Measurements from ENCODE around the gene CELF5.
"Not testable (repeated sequence)": the region's sequence is repeated elsewhere in the genome, so short reads cannot be mapped to it uniquely, and the experiment has no call there.

Gene CELF5

GRCh38 chr19:3210347-3211017, 14.0 kb upstream of the CELF5 start:
- no peaks in the 10 kb centered on the region for H3K9me3 ChIP-seq (ENCODE audit: low read depth, low read length)
- no peak for DNase-seq (ENCODE audit: low read depth, low spot score)
- H3K27ac ChIP-seq: no peak overlapping the region
- H3K36me3 ChIP-seq (ENCODE audit: insufficient read depth, low read length): peaks cover 22% of the 10 kb centered on the region
- peak; percentile 52; the same call in 1 of the 2 replicates for TF ChIP-seq POLR2AphosphoS5 (IDR thresholded peaks at IDR 0.05; ENCODE audit: borderline replicate concordance, low read depth, low read length)
- TF ChIP-seq FOXP2 (optimal IDR thresholded peaks at IDR 0.05; ENCODE audit: control extremely low read depth, extremely low read length, insufficient read depth): no peak
- no peak overlapping the region for H3K9ac ChIP-seq (ENCODE audit: insufficient read length)
- H3K4me3 ChIP-seq: no peak overlapping the region

- H3K36me3 ChIP-seq (ENCODE audit: insufficient read depth, low read length): peaks cover 19% of the 10 kb centered on the region
- no peak for DNase-seq (ENCODE audit: low read depth, low spot score)
- no peaks in the 10 kb centered on the region for H3K9me3 ChIP-seq (ENCODE audit: low read depth, low read length)
- TF ChIP-seq POLR2AphosphoS5 (IDR thresholded peaks at IDR 0.05; ENCODE audit: borderline replicate concordance, low read depth, low read length): no peak
- TF ChIP-seq EZH2 (IDR thresholded peaks at IDR 0.05): no peak
- no peak for TF ChIP-seq FOXP2 (optimal IDR thresholded peaks at IDR 0.05; ENCODE audit: control extremely low read depth, extremely low read length, insufficient read depth)
- no peak overlapping the region for H3K27ac ChIP-seq
- no peak overlapping the region for H3K9ac ChIP-seq (ENCODE audit: insufficient read length)
- H3K4me3 ChIP-seq: no peak overlapping the region
These were observed 13.3 kb upstream of the CELF5 start for GRCh38 chr19:3211191-3211590.

- no peak overlapping the region for H3K9ac ChIP-seq (ENCODE audit: insufficient read length)
- H3K27ac ChIP-seq: no peak overlapping the region
- H3K36me3 ChIP-seq (ENCODE audit: insufficient read depth, low read length): peaks cover under 1% of the 10 kb centered on the region; the same call in 1 of the 2 replicates
- no peaks in the 10 kb centered on the region for H3K9me3 ChIP-seq (ENCODE audit: low read depth, low read length)
- TF ChIP-seq POLR2AphosphoS5 (IDR thresholded peaks at IDR 0.05; ENCODE audit: borderline replicate concordance, low read depth, low read length): no peak
- TF ChIP-seq FOXP2 (optimal IDR thresholded peaks at IDR 0.05; ENCODE audit: control extremely low read depth, extremely low read length, insufficient read depth): no peak
- TF ChIP-seq EZH2 (IDR thresholded peaks at IDR 0.05): no peak
- no peak for DNase-seq (ENCODE audit: low read depth, low spot score)
- no peak overlapping the region for H3K4me3 ChIP-seq
These were observed 11.3 kb upstream of the CELF5 start for GRCh38 chr19:3213159-3213558.

- Histone ChIP-seq H3K9ac (ENCODE audit: insufficient read length) (no peak overlapping the region), H3K9me3 (ENCODE audit: low read depth, low read length) (no peaks in the 10 kb centered on the region), H3K36me3 (ENCODE audit: insufficient read depth, low read length) (no peaks in the 10 kb centered on the region), H3K4me3 (no peak overlapping the region), H3K27ac (no peak overlapping the region)
- TF ChIP-seq EZH2 (IDR thresholded peaks at IDR 0.05) (no peak), FOXP2 (optimal IDR thresholded peaks at IDR 0.05; ENCODE audit: control extremely low read depth, extremely low read length, insufficient read depth) (no peak), POLR2AphosphoS5 (IDR thresholded peaks at IDR 0.05; ENCODE audit: borderline replicate concordance, low read depth, low read length) (no peak)
- no peak for DNase-seq (ENCODE audit: low read depth, low spot score)
These were observed 7.6 kb upstream of the CELF5 start for GRCh38 chr19:3216874-3217273.

- no peak overlapping the region for H3K4me3 ChIP-seq
- no peaks in the 10 kb centered on the region for H3K36me3 ChIP-seq (ENCODE audit: insufficient read depth, low read length)
- no peaks in the 10 kb centered on the region for H3K9me3 ChIP-seq (ENCODE audit: low read depth, low read length)
- H3K9ac ChIP-seq (ENCODE audit: insufficient read length): no peak overlapping the region
- no peak for DNase-seq (ENCODE audit: low read depth, low spot score)
- TF ChIP-seq POLR2AphosphoS5 (IDR thresholded peaks at IDR 0.05; ENCODE audit: borderline replicate concordance, low read depth, low read length) (no peak), EZH2 (IDR thresholded peaks at IDR 0.05) (no peak), FOXP2 (optimal IDR thresholded peaks at IDR 0.05; ENCODE audit: control extremely low read depth, extremely low read length, insufficient read depth) (no peak)
- H3K27ac ChIP-seq: no peak overlapping the region
These were observed 3.9 kb upstream of the CELF5 start for GRCh38 chr19:3220576-3220975.

GRCh38 chr19:3221576-3221975, 2.9 kb upstream of the CELF5 start:
- H3K27ac ChIP-seq; DNase-seq (ENCODE audit: low read depth, low spot score); H3K9ac ChIP-seq (ENCODE audit: insufficient read length); H3K9me3 ChIP-seq (ENCODE audit: low read depth, low read length); H3K4me3 ChIP-seq; H3K36me3 ChIP-seq (ENCODE audit: insufficient read depth, low read length): not testable (repeated sequence)

- no peak overlapping the region for H3K27ac ChIP-seq
- DNase-seq (ENCODE audit: low read depth, low spot score): no peak
- no peak overlapping the region for H3K4me3 ChIP-seq
- no peak for TF ChIP-seq FOXP2 (optimal IDR thresholded peaks at IDR 0.05; ENCODE audit: control extremely low read depth, extremely low read length, insufficient read depth)
- TF ChIP-seq POLR2AphosphoS5 (IDR thresholded peaks at IDR 0.05; ENCODE audit: borderline replicate concordance, low read depth, low read length): no peak
- TF ChIP-seq EZH2 (IDR thresholded peaks at IDR 0.05): no peak
- no peaks in the 10 kb centered on the region for H3K36me3 ChIP-seq (ENCODE audit: insufficient read depth, low read length)
- no peak overlapping the region for H3K9ac ChIP-seq (ENCODE audit: insufficient read length)
- H3K9me3 ChIP-seq (ENCODE audit: low read depth, low read length): no peaks in the 10 kb centered on the region
These were observed 1.8 kb upstream of the CELF5 start for GRCh38 chr19:3222709-3223108.

GRCh38 chr19:3225169-3225485, 666 bp downstream of the CELF5 start:
- Histone ChIP-seq H3K27ac (no peak overlapping the region), H3K4me3 (no peak overlapping the region), H3K9ac (ENCODE audit: insufficient read length) (no peak overlapping the region), H3K9me3 (ENCODE audit: low read depth, low read length) (no peaks in the 10 kb centered on the region), H3K36me3 (ENCODE audit: insufficient read depth, low read length) (no peaks in the 10 kb centered on the region)
- DNase-seq (ENCODE audit: low read depth, low spot score): no peak
- TF ChIP-seq FOXP2 (optimal IDR thresholded peaks at IDR 0.05; ENCODE audit: control extremely low read depth, extremely low read length, insufficient read depth) (no peak), EZH2 (IDR thresholded peaks at IDR 0.05) (no peak), POLR2AphosphoS5 (IDR thresholded peaks at IDR 0.05; ENCODE audit: borderline replicate concordance, low read depth, low read length) (no peak)

GRCh38 chr19:3225677-3226093, 1.2 kb downstream of the CELF5 start:
- no peaks in the 10 kb centered on the region for H3K9me3 ChIP-seq (ENCODE audit: low read depth, low read length)
- H3K36me3 ChIP-seq (ENCODE audit: insufficient read depth, low read length): no peaks in the 10 kb centered on the region
- DNase-seq (ENCODE audit: low read depth, low spot score): no peak
- no peak overlapping the region for H3K4me3 ChIP-seq
- TF ChIP-seq EZH2 (IDR thresholded peaks at IDR 0.05) (no peak), POLR2AphosphoS5 (IDR thresholded peaks at IDR 0.05; ENCODE audit: borderline replicate concordance, low read depth, low read length) (no peak), FOXP2 (optimal IDR thresholded peaks at IDR 0.05; ENCODE audit: control extremely low read depth, extremely low read length, insufficient read depth) (no peak)
- no peak overlapping the region for H3K27ac ChIP-seq
- H3K9ac ChIP-seq (ENCODE audit: insufficient read length): no peak overlapping the region
